Measurements from ENCODE around the gene SEPTIN11.
"Not testable (repeated sequence)": the region's sequence is repeated elsewhere in the genome, so short reads cannot be mapped to it uniquely, and the experiment has no call there.

Gene SEPTIN11

GRCh38 chr4:76963131-76963750 lies 13.7 kb downstream of the SEPTIN11 start:
- Histone ChIP-seq H3K9ac (ENCODE audit: low read depth in 1 of 2, low read length in 2 of 2) (no peak overlapping the region), H3K27ac (ENCODE audit: low read depth, low read length) (no peak overlapping the region), H3K9me3 (ENCODE audit: control insufficient read depth in 1 of 2, low read length in 2 of 2) (no peaks in the 10 kb centered on the region), H3K36me3 (ENCODE audit: control insufficient read depth in 1 of 2, insufficient read depth in 2 of 2, low read length in 2 of 2) (no peaks in the 10 kb centered on the region), H3K4me1 (ENCODE audit: control insufficient read depth in 1 of 2, insufficient read depth in 2 of 2, low read length in 2 of 2) (peaks cover 14 to 30% of the 10 kb centered on the region in 2 donors), H3K27me3 (ENCODE audit: control insufficient read depth in 1 of 2, insufficient read depth in 2 of 2, low read length in 2 of 2) (no peaks in the 10 kb centered on the region), H3K4me3 (ENCODE audit: low read depth in 1 of 2, low read length in 2 of 2) (no peak overlapping the region)

GRCh38 chr4:76963927-76964326 lies 14.4 kb downstream of the SEPTIN11 start:
- H3K27ac ChIP-seq (ENCODE audit: low read depth, low read length); H3K36me3 ChIP-seq (ENCODE audit: control insufficient read depth in 1 of 2, insufficient read depth in 2 of 2, low read length in 2 of 2); H3K9me3 ChIP-seq (ENCODE audit: control insufficient read depth in 1 of 2, low read length in 2 of 2); H3K27me3 ChIP-seq (ENCODE audit: control insufficient read depth in 1 of 2, insufficient read depth in 2 of 2, low read length in 2 of 2); H3K9ac ChIP-seq (ENCODE audit: low read depth in 1 of 2, low read length in 2 of 2); H3K4me3 ChIP-seq (ENCODE audit: low read depth in 1 of 2, low read length in 2 of 2): not testable (repeated sequence)
- peaks cover 14 to 30% of the 10 kb centered on the region in 2 donors for H3K4me1 ChIP-seq (ENCODE audit: control insufficient read depth in 1 of 2, insufficient read depth in 2 of 2, low read length in 2 of 2)

DNA sequence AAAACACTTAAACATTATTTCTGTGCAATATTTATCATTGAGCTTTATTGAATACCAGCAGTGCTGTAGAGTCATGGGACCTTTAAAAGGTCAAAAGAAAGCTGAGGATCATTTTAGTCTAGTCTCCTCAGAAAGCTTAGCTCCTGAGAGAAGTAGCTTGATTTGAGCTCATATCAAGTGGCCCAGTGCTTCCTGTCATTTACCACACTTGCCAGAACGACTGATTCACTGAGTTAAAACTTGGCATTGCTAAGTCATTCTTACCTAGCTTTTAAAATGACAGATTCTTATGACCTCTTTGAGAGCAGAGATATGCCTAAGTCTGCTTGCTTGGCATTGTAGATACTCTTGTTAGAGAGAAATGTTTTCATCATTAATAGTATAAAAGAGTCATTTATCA lies 15.2 kb downstream of the SEPTIN11 start:
- Histone ChIP-seq H3K36me3 (ENCODE audit: control insufficient read depth in 1 of 2, insufficient read depth in 2 of 2, low read length in 2 of 2) (no peaks in the 10 kb centered on the region), H3K27me3 (ENCODE audit: control insufficient read depth in 1 of 2, insufficient read depth in 2 of 2, low read length in 2 of 2) (no peaks in the 10 kb centered on the region), H3K27ac (ENCODE audit: low read depth, low read length) (no peak overlapping the region), H3K4me1 (ENCODE audit: control insufficient read depth in 1 of 2, insufficient read depth in 2 of 2, low read length in 2 of 2) (peaks cover 14 to 26% of the 10 kb centered on the region in 2 donors), H3K9me3 (ENCODE audit: control insufficient read depth in 1 of 2, low read length in 2 of 2) (no peaks in the 10 kb centered on the region), H3K9ac (ENCODE audit: low read depth in 1 of 2, low read length in 2 of 2) (no peak overlapping the region), H3K4me3 (ENCODE audit: low read depth in 1 of 2, low read length in 2 of 2) (no peak overlapping the region)

- Histone ChIP-seq H3K4me1 (ENCODE audit: control insufficient read depth in 1 of 2, insufficient read depth in 2 of 2, low read length in 2 of 2) (peaks cover 3 to 14% of the 10 kb centered on the region in 2 donors), H3K27ac (ENCODE audit: low read depth, low read length) (no peak overlapping the region), H3K36me3 (ENCODE audit: control insufficient read depth in 1 of 2, insufficient read depth in 2 of 2, low read length in 2 of 2) (no peaks in the 10 kb centered on the region), H3K9ac (ENCODE audit: low read depth in 1 of 2, low read length in 2 of 2) (no peak overlapping the region), H3K9me3 (ENCODE audit: control insufficient read depth in 1 of 2, low read length in 2 of 2) (no peaks in the 10 kb centered on the region), H3K27me3 (ENCODE audit: control insufficient read depth in 1 of 2, insufficient read depth in 2 of 2, low read length in 2 of 2) (no peaks in the 10 kb centered on the region), H3K4me3 (ENCODE audit: low read depth in 1 of 2, low read length in 2 of 2) (no peak overlapping the region)
These were observed 16.5 kb downstream of the SEPTIN11 start for GRCh38 chr4:76965866-76966579.

- H3K9me3 ChIP-seq (ENCODE audit: control insufficient read depth in 1 of 2, low read length in 2 of 2), result no peaks in the 10 kb centered on the region
- no peak overlapping the region for H3K9ac ChIP-seq (ENCODE audit: low read depth in 1 of 2, low read length in 2 of 2)
- peaks cover 0 to 6% of the 10 kb centered on the region in 2 donors for H3K4me1 ChIP-seq (ENCODE audit: control insufficient read depth in 1 of 2, insufficient read depth in 2 of 2, low read length in 2 of 2)
- no peaks in the 10 kb centered on the region for H3K27me3 ChIP-seq (ENCODE audit: control insufficient read depth in 1 of 2, insufficient read depth in 2 of 2, low read length in 2 of 2)
- no peak overlapping the region for H3K4me3 ChIP-seq (ENCODE audit: low read depth in 1 of 2, low read length in 2 of 2)
- H3K27ac ChIP-seq (ENCODE audit: low read depth, low read length), result no peak overlapping the region
- no peaks in the 10 kb centered on the region for H3K36me3 ChIP-seq (ENCODE audit: control insufficient read depth in 1 of 2, insufficient read depth in 2 of 2, low read length in 2 of 2)
These were observed 19.4 kb downstream of the SEPTIN11 start for GRCh38 chr4:76968937-76969336.

- no peak overlapping the region for H3K9ac ChIP-seq (ENCODE audit: low read depth in 1 of 2, low read length in 2 of 2)
- H3K4me1 ChIP-seq (ENCODE audit: control insufficient read depth in 1 of 2, insufficient read depth in 2 of 2, low read length in 2 of 2), result peaks cover 0 to 6% of the 10 kb centered on the region in 2 donors
- no peaks in the 10 kb centered on the region for H3K9me3 ChIP-seq (ENCODE audit: control insufficient read depth in 1 of 2, low read length in 2 of 2)
- no peaks in the 10 kb centered on the region for H3K36me3 ChIP-seq (ENCODE audit: control insufficient read depth in 1 of 2, insufficient read depth in 2 of 2, low read length in 2 of 2)
- H3K27me3 ChIP-seq (ENCODE audit: control insufficient read depth in 1 of 2, insufficient read depth in 2 of 2, low read length in 2 of 2), result no peaks in the 10 kb centered on the region
- H3K4me3 ChIP-seq (ENCODE audit: low read depth in 1 of 2, low read length in 2 of 2), result no peak overlapping the region
- no peak overlapping the region for H3K27ac ChIP-seq (ENCODE audit: low read depth, low read length)
These were observed 19.9 kb downstream of the SEPTIN11 start for GRCh38 chr4:76969495-76969894.

DNA sequence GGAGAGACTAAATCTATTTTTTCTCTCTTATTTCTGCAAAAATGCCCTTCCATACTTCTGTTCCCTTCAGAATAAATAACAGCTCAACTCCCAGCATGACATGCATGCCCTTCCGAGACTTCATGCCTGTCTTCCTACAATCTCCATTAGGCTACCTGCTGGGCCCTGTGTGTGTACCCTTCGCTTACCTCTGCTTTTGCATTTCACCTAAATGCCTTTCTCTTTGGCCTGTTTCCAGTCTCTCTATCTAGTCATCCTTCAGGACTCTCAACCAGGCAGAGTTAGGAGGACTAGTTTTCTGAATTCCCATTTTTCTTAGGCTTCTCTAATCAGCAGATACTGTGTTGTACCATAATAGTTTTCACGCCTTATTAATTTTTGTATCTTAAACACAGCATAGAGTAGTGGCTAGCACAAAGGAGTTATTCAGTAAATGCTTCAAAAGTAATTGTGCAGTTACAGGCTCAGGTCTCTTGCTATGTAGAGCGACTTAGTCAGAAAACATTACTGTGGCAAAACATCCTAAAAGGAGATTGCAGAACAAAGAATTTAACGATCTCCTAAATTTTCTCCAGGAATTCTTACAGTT lies 20.5 kb downstream of the SEPTIN11 start:
- Histone ChIP-seq H3K4me3 (ENCODE audit: low read depth in 1 of 2, low read length in 2 of 2) (no peak overlapping the region), H3K9me3 (ENCODE audit: control insufficient read depth in 1 of 2, low read length in 2 of 2) (no peaks in the 10 kb centered on the region), H3K4me1 (ENCODE audit: control insufficient read depth in 1 of 2, insufficient read depth in 2 of 2, low read length in 2 of 2) (peaks cover 0 to 6% of the 10 kb centered on the region in 2 donors), H3K36me3 (ENCODE audit: control insufficient read depth in 1 of 2, insufficient read depth in 2 of 2, low read length in 2 of 2) (no peaks in the 10 kb centered on the region), H3K27ac (ENCODE audit: low read depth, low read length) (no peak overlapping the region), H3K27me3 (ENCODE audit: control insufficient read depth in 1 of 2, insufficient read depth in 2 of 2, low read length in 2 of 2) (no peaks in the 10 kb centered on the region), H3K9ac (ENCODE audit: low read depth in 1 of 2, low read length in 2 of 2) (no peak overlapping the region)

DNA sequence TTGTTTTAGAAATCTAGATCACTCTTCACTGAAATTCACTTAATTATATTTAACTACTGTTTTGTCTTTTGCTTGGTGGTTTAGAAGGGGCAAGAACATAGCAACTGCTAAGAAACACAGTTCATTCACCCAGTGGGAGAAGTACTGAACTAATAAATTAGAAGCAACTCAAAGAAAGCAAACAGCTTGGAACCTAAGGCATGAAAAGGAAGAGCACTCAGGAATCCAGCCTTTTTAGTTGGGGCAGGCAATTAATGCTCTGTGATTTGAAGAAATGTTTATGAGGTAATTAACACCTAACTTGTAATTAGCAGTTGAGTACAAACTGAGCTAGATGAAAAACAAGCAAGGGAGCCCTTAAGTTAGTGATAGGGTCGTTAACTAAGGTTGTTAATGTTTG lies 22.8 kb downstream of the SEPTIN11 start:
- no peak overlapping the region for H3K4me3 ChIP-seq (ENCODE audit: low read depth in 1 of 2, low read length in 2 of 2)
- H3K27ac ChIP-seq (ENCODE audit: low read depth, low read length), result no peak overlapping the region
- no peaks in the 10 kb centered on the region for H3K36me3 ChIP-seq (ENCODE audit: control insufficient read depth in 1 of 2, insufficient read depth in 2 of 2, low read length in 2 of 2)
- H3K4me1 ChIP-seq (ENCODE audit: control insufficient read depth in 1 of 2, insufficient read depth in 2 of 2, low read length in 2 of 2), result peaks cover 0 to 6% of the 10 kb centered on the region in 2 donors
- H3K9ac ChIP-seq (ENCODE audit: low read depth in 1 of 2, low read length in 2 of 2), result no peak overlapping the region
- H3K27me3 ChIP-seq (ENCODE audit: control insufficient read depth in 1 of 2, insufficient read depth in 2 of 2, low read length in 2 of 2), result no peaks in the 10 kb centered on the region
- no peaks in the 10 kb centered on the region for H3K9me3 ChIP-seq (ENCODE audit: control insufficient read depth in 1 of 2, low read length in 2 of 2)

DNA sequence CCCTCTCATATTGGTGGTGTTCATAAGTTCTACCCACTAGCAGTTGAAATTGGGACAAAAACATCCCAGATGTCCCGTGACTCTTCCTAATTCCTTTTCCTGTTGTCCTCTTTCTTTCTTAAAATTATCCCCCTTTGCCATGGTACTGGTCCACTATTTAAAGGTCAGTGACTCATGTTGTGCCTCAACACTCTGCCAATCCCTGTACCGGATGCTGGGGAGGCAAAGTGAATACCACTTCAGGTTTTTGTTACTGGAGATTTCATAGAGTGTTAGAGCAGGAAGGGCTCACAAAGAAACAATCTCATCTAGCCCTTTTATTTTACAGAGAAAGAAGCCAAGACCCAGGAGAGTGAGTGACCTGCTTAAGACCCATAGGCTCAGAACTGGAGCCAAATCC lies 24.6 kb downstream of the SEPTIN11 start:
- no peaks in the 10 kb centered on the region for H3K9me3 ChIP-seq (ENCODE audit: control insufficient read depth in 1 of 2, low read length in 2 of 2)
- H3K4me1 ChIP-seq (ENCODE audit: control insufficient read depth in 1 of 2, insufficient read depth in 2 of 2, low read length in 2 of 2), result peaks cover 0 to 17% of the 10 kb centered on the region in 2 donors
- no peaks in the 10 kb centered on the region for H3K27me3 ChIP-seq (ENCODE audit: control insufficient read depth in 1 of 2, insufficient read depth in 2 of 2, low read length in 2 of 2)
- no peak overlapping the region for H3K9ac ChIP-seq (ENCODE audit: low read depth in 1 of 2, low read length in 2 of 2)
- no peaks in the 10 kb centered on the region for H3K36me3 ChIP-seq (ENCODE audit: control insufficient read depth in 1 of 2, insufficient read depth in 2 of 2, low read length in 2 of 2)
- H3K27ac ChIP-seq (ENCODE audit: low read depth, low read length), result no peak overlapping the region
- no peak overlapping the region for H3K4me3 ChIP-seq (ENCODE audit: low read depth in 1 of 2, low read length in 2 of 2)

- no peak overlapping the region for H3K27ac ChIP-seq (ENCODE audit: low read depth, low read length)
These were observed 27.6 kb downstream of the SEPTIN11 start for GRCh38 chr4:76977113-76977512.

More at GRCh38 chr4:76977113-76977512, 27.6 kb downstream of the SEPTIN11 start:
- H3K36me3 ChIP-seq (ENCODE audit: control insufficient read depth in 1 of 2, insufficient read depth in 2 of 2, low read length in 2 of 2), result no peaks in the 10 kb centered on the region
- H3K9ac ChIP-seq (ENCODE audit: low read depth in 1 of 2, low read length in 2 of 2), result no peak overlapping the region
- H3K4me1 ChIP-seq (ENCODE audit: control insufficient read depth in 1 of 2, insufficient read depth in 2 of 2, low read length in 2 of 2), result peaks cover 9 to 20% of the 10 kb centered on the region in 2 donors
- H3K4me3 ChIP-seq (ENCODE audit: low read depth in 1 of 2, low read length in 2 of 2), result no peak overlapping the region
- no peaks in the 10 kb centered on the region for H3K27me3 ChIP-seq (ENCODE audit: control insufficient read depth in 1 of 2, insufficient read depth in 2 of 2, low read length in 2 of 2)
- no peaks in the 10 kb centered on the region for H3K9me3 ChIP-seq (ENCODE audit: control insufficient read depth in 1 of 2, low read length in 2 of 2)
